Mammary epithelial cell (primary cell): ENCODE measurements around the gene JPH3.

ENCODE experiments used
- CTCF ChIP-seq, 2 donors: IDR thresholded peaks in 1 of 2; conservative IDR thresholded peaks in 1 of 2; 2 replicates each; pipeline ENCODE4 v1.5.1; 2011 to 2012; ENCODE audit warnings: inconsistent platforms in 2 of 2, low read length in 2 of 2, mild to moderate bottlenecking in 2 of 2, control low read depth in 1 of 2, low read depth in 1 of 2; ENCODE audit not compliant: insufficient read depth in 1 of 2; ENCODE audit errors: extremely low read depth in 1 of 2
- EZH2 ChIP-seq: IDR thresholded peaks from 2 replicates; pipeline ENCODE4 v1.6.1; 2012; ENCODE audit warnings: low read length, inconsistent platforms, borderline replicate concordance

- TF ChIP-seq CTCF (conservative IDR thresholded peaks at IDR 0.05 in 1 of 2, IDR thresholded peaks at IDR 0.05 in 1 of 2; ENCODE audit: extremely low read depth in 1 of 2, insufficient read depth in 1 of 2, low read depth in 1 of 2, low read length in 2 of 2) (no peak), EZH2 (no peak)
Observed at GRCh38 chr16:87689956-87690465, 87.7 kb downstream of the JPH3 start.
